ENCODE data around the gene CD22. TPM values are rescaled to one million over a fixed set of nuclear protein-coding genes. Genes with fewer than 3 reads are reported as not detected.

The CD22 gene
- total RNA-seq, 1 donor from 2014 or later = not detected

- intact Hi-C loops (cut with micrococcal nuclease) = no loop called here
- H3K27me3 ChIP-seq (ENCODE audit: low read depth) = peaks cover 63% of the 10 kb centered on the region
- TF ChIP-seq CTCF (IDR thresholded peaks at IDR 0.05; ENCODE audit: borderline replicate concordance) = no peak
- no peaks in the 10 kb centered on the region for H3K36me3 ChIP-seq
- H3K4me1 ChIP-seq = no peaks in the 10 kb centered on the region
- H3K9me3 ChIP-seq (replicated peaks) = no peaks in the 10 kb centered on the region
- no peak for DNase-seq
- no peak overlapping the region for H3K27ac ChIP-seq (replicated peaks)
- no peak overlapping the region for H3K4me3 ChIP-seq
Observed at GRCh38 chr19:35337984-35338296, 9.0 kb downstream of the CD22 start.

GRCh38 chr19:35340431-35340830 lies 11.4 kb downstream of the CD22 start:
- no peak overlapping the region for H3K27ac ChIP-seq (replicated peaks)
- H3K36me3 ChIP-seq = no peaks in the 10 kb centered on the region
- no peak for TF ChIP-seq CTCF (IDR thresholded peaks at IDR 0.05; ENCODE audit: borderline replicate concordance)
- no peaks in the 10 kb centered on the region for H3K9me3 ChIP-seq (replicated peaks)
- H3K4me3 ChIP-seq = no peak overlapping the region
- DNase-seq = no peak
- H3K4me1 ChIP-seq = no peaks in the 10 kb centered on the region
- peaks cover 60% of the 10 kb centered on the region for H3K27me3 ChIP-seq (ENCODE audit: low read depth)
- intact Hi-C loops (cut with micrococcal nuclease) = no loop called here

GRCh38 chr19:35341006-35341405 lies 12.0 kb downstream of the CD22 start:
- H3K27ac ChIP-seq (replicated peaks) = no peak overlapping the region
- no peaks in the 10 kb centered on the region for H3K36me3 ChIP-seq
- peaks cover 60% of the 10 kb centered on the region for H3K27me3 ChIP-seq (ENCODE audit: low read depth)
- intact Hi-C loops (cut with micrococcal nuclease) = no loop called here
- H3K4me1 ChIP-seq = no peaks in the 10 kb centered on the region
- no peak for TF ChIP-seq CTCF (IDR thresholded peaks at IDR 0.05; ENCODE audit: borderline replicate concordance)
- DNase-seq = no peak
- no peaks in the 10 kb centered on the region for H3K9me3 ChIP-seq (replicated peaks)
- no peak overlapping the region for H3K4me3 ChIP-seq

- intact Hi-C loops (cut with micrococcal nuclease) = no loop called here
- no peak for DNase-seq
- Histone ChIP-seq H3K4me3 (no peak overlapping the region), H3K36me3 (no peaks in the 10 kb centered on the region), H3K4me1 (no peaks in the 10 kb centered on the region), H3K9me3 (replicated peaks) (no peaks in the 10 kb centered on the region), H3K27me3 (ENCODE audit: low read depth) (peaks cover 60% of the 10 kb centered on the region), H3K27ac (replicated peaks) (no peak overlapping the region)
- no peak for TF ChIP-seq CTCF (IDR thresholded peaks at IDR 0.05; ENCODE audit: borderline replicate concordance)
Observed at GRCh38 chr19:35341565-35342225, 12.7 kb downstream of the CD22 start.

- no peak overlapping the region for H3K27ac ChIP-seq (replicated peaks)
- H3K4me3 ChIP-seq = no peak overlapping the region
- peaks cover 56% of the 10 kb centered on the region for H3K27me3 ChIP-seq (ENCODE audit: low read depth)
- TF ChIP-seq CTCF (IDR thresholded peaks at IDR 0.05; ENCODE audit: borderline replicate concordance) = no peak
- no peak for DNase-seq
- intact Hi-C loops (cut with micrococcal nuclease) = no loop called here
- H3K36me3 ChIP-seq = no peaks in the 10 kb centered on the region
- no peaks in the 10 kb centered on the region for H3K9me3 ChIP-seq (replicated peaks)
- no peaks in the 10 kb centered on the region for H3K4me1 ChIP-seq
Observed at GRCh38 chr19:35342430-35342829, 13.4 kb downstream of the CD22 start.
